ENCODE results near the gene IFT122. TPM values are rescaled to one million over a fixed set of nuclear protein-coding genes. Genes with fewer than 3 reads are reported as not detected.

Gene IFT122
- total RNA-seq, 1 donor from 2014 or later = 20.6 TPM

- H3K36me3 Mint-ChIP-seq (ENCODE audit: unreplicated experiment) = no peaks in the 10 kb centered on the region
- H3K9me3 Mint-ChIP-seq (ENCODE audit: unreplicated experiment) = peaks cover 2% of the 10 kb centered on the region
- no peak for TF ChIP-seq CTCF (IDR thresholded peaks at IDR 0.05; ENCODE audit: partially characterized antibody, unreplicated experiment)
- H3K4me3 Mint-ChIP-seq (ENCODE audit: unreplicated experiment) = no peak overlapping the region
- peaks cover 27% of the 10 kb centered on the region for H3K4me1 Mint-ChIP-seq (ENCODE audit: low read depth, unreplicated experiment)
- H3K27me3 Mint-ChIP-seq (ENCODE audit: unreplicated experiment) = no peaks in the 10 kb centered on the region
- H3K27ac Mint-ChIP-seq (ENCODE audit: unreplicated experiment) = no peak overlapping the region
- no peak for DNase-seq
These were observed 63.7 kb downstream of the IFT122 start for GRCh38 chr3:129503471-129504291.

- no peak overlapping the region for H3K4me3 Mint-ChIP-seq (ENCODE audit: unreplicated experiment)
- no peaks in the 10 kb centered on the region for H3K27me3 Mint-ChIP-seq (ENCODE audit: unreplicated experiment)
- peaks cover 27% of the 10 kb centered on the region for H3K4me1 Mint-ChIP-seq (ENCODE audit: low read depth, unreplicated experiment)
- H3K36me3 Mint-ChIP-seq (ENCODE audit: unreplicated experiment) = no peaks in the 10 kb centered on the region
- peaks cover 3% of the 10 kb centered on the region for H3K9me3 Mint-ChIP-seq (ENCODE audit: unreplicated experiment)
- no peak overlapping the region for H3K27ac Mint-ChIP-seq (ENCODE audit: unreplicated experiment)
- no peak for TF ChIP-seq CTCF (IDR thresholded peaks at IDR 0.05; ENCODE audit: partially characterized antibody, unreplicated experiment)
- no peak for DNase-seq
These were observed 64.6 kb downstream of the IFT122 start for GRCh38 chr3:129504471-129505100.

GRCh38 chr3:129505341-129505740 lies 65.3 kb downstream of the IFT122 start:
- Mint-ChIP-seq H3K4me3 (ENCODE audit: unreplicated experiment) (no peak overlapping the region), H3K4me1 (ENCODE audit: low read depth, unreplicated experiment) (peaks cover 27% of the 10 kb centered on the region), H3K9me3 (ENCODE audit: unreplicated experiment) (peaks cover 3% of the 10 kb centered on the region), H3K27ac (ENCODE audit: unreplicated experiment) (no peak overlapping the region), H3K36me3 (ENCODE audit: unreplicated experiment) (no peaks in the 10 kb centered on the region), H3K27me3 (ENCODE audit: unreplicated experiment) (peaks cover 2% of the 10 kb centered on the region)
- no peak for DNase-seq
- TF ChIP-seq CTCF (IDR thresholded peaks at IDR 0.05; ENCODE audit: partially characterized antibody, unreplicated experiment) = no peak

GRCh38 chr3:129506231-129506742 lies 66.3 kb downstream of the IFT122 start:
- no peak for DNase-seq
- no peak overlapping the region for H3K27ac Mint-ChIP-seq (ENCODE audit: unreplicated experiment)
- H3K9me3 Mint-ChIP-seq (ENCODE audit: unreplicated experiment) = peaks cover 3% of the 10 kb centered on the region
- H3K36me3 Mint-ChIP-seq (ENCODE audit: unreplicated experiment) = no peaks in the 10 kb centered on the region
- peaks cover 27% of the 10 kb centered on the region for H3K4me1 Mint-ChIP-seq (ENCODE audit: low read depth, unreplicated experiment)
- H3K4me3 Mint-ChIP-seq (ENCODE audit: unreplicated experiment) = no peak overlapping the region
- H3K27me3 Mint-ChIP-seq (ENCODE audit: unreplicated experiment) = peaks cover 2% of the 10 kb centered on the region
- no peak for TF ChIP-seq CTCF (IDR thresholded peaks at IDR 0.05; ENCODE audit: partially characterized antibody, unreplicated experiment)

All from glutamatergic neuron (in vitro differentiated cells).